Spleen (tissue), 7 donors: ENCODE data around the gene FIBCD1.

Experiments used
- POLR2A ChIP-seq, 3 donors: fragments of 450-650 bp; IDR thresholded peaks; one replicate each; pipeline ENCODE4 v1.5.1; 2017; ENCODE audit warnings: antibody characterized with exemption in 3 of 3, mild to moderate bottlenecking in 1 of 3
- TF ChIP-seq, protein P1 (sequence below), 11 experiments: fragments of 200-600 bp in 7 of 11; fragments of 450-650 bp in 4 of 11; sonication (generic) in 4 of 11; IDR thresholded peaks in 8 of 11; conservative IDR thresholded peaks in 3 of 11; 1 replicate in 7 of 11; 2 replicates in 4 of 11; pipeline versions ENCODE4 v1.4.0 to v1.8.0; 2016 to 2021; ENCODE audit warnings: antibody characterized with exemption in 11 of 11, inconsistent platforms in 4 of 11, mild to moderate bottlenecking in 1 of 11
- donor health status: DM: no; HTN: no; CAD: no; lungs with moderate emphysema.
- donor health status: DM: no; HTN: no; CAD: no.
- donor health status: DM: no; HTN: no; CAD: no.

DNA sequence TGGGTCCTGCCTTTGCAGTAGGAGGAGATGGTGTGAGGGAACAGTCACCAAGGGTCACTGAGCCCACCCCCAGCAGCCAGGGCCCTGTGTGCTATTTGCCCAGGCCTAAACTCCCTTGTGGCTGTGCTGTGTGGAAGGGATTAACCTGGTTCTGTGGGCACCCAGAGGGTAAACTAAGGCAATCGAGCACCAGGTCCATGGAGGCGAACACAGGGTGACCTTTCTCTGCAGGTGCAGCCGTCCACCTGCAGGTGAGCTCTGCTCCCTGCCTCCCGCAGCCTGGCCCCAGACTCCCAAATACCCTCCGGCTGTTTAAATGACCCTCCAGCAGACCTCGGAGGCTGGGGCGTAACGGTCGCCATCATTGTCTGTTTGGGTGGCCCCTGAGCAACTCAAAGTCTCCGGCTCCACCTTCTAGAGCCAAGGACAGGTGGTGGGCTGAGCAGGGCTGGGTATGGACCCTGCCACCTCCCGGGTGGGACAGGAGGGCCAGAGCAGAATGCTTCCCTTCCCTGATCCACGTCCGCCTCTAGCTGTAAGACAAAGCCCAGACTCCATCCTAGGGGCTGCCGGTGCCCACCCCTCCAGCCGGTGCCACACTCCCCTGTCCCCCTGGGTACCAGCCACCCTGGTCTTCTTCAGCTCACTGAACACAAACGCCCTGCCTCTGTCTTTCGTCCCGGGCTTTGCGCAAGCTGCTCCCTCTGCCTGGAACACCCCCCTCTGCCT is 34.1 kb upstream of the FIBCD1 start:
- TF ChIP-seq, protein P1, sequence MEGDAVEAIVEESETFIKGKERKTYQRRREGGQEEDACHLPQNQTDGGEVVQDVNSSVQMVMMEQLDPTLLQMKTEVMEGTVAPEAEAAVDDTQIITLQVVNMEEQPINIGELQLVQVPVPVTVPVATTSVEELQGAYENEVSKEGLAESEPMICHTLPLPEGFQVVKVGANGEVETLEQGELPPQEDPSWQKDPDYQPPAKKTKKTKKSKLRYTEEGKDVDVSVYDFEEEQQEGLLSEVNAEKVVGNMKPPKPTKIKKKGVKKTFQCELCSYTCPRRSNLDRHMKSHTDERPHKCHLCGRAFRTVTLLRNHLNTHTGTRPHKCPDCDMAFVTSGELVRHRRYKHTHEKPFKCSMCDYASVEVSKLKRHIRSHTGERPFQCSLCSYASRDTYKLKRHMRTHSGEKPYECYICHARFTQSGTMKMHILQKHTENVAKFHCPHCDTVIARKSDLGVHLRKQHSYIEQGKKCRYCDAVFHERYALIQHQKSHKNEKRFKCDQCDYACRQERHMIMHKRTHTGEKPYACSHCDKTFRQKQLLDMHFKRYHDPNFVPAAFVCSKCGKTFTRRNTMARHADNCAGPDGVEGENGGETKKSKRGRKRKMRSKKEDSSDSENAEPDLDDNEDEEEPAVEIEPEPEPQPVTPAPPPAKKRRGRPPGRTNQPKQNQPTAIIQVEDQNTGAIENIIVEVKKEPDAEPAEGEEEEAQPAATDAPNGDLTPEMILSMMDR (IDR thresholded peaks at IDR 0.05 in 8 of 11, conservative IDR thresholded peaks at IDR 0.05 in 3 of 11) = no peak
- TF ChIP-seq POLR2A (IDR thresholded peaks at IDR 0.05) = no peak
